Activated T-helper 2 cell treated with anti-CD3 and anti-CD28 coated beads, Interferon-gamma antibody, Interleukin-2, Interleukin-4, amounts not matched to agents 10 μg/mL and 5 μg/mL and 100 μg/mL, durations not matched to agents 14 hours and 24 hours and 36 hours (primary cell): ENCODE measurements around the gene KIF5C. TPM values are rescaled to one million over a fixed set of nuclear protein-coding genes. Genes with fewer than 3 reads are reported as not detected.

Source experiments
- DNase-seq: peaks from one replicate; pipeline ENCODE4 v3.0.0; 2021; ENCODE audit warnings: low spot score
- H3K27ac Mint-ChIP-seq: one replicate; pipeline ENCODE4 v1.8.0; 2021; ENCODE audit warnings: mixed read lengths
- H3K27me3 Mint-ChIP-seq: one replicate; pipeline ENCODE4 v1.8.0; 2021; ENCODE audit warnings: low read depth, mixed read lengths
- H3K36me3 Mint-ChIP-seq: one replicate; pipeline ENCODE4 v1.8.0; 2021; ENCODE audit warnings: low read depth, mixed read lengths
- H3K4me1 Mint-ChIP-seq: one replicate; pipeline ENCODE4 v1.8.0; 2021; ENCODE audit warnings: low read depth, mixed read lengths
- H3K4me3 Mint-ChIP-seq: one replicate; pipeline ENCODE4 v1.8.0; 2021; ENCODE audit warnings: low read depth, mild to moderate bottlenecking, moderate library complexity, mixed read lengths
- H3K9me3 Mint-ChIP-seq: one replicate; pipeline ENCODE4 v1.8.0; 2021; ENCODE audit warnings: mixed read lengths
- intact Hi-C: fragments of 100-400 bp; cut with micrococcal nuclease; formaldehyde crosslinking; loops from one replicate; pipeline ENCODE4 v1.15.1; 2023
- total RNA-seq: library from RNA; stranded (reverse); gene quantifications from 2 replicates; pipeline ENCODE4 v1.2.3, GENCODE V29; 2022

The KIF5C gene
- total RNA-seq, 1 donor from 2014 or later = 12.9 TPM

GRCh38 chr2:148990968-148991367 lies 115.9 kb downstream of the KIF5C start:
- Mint-ChIP-seq H3K9me3 (no peaks in the 10 kb centered on the region), H3K4me1 (peaks cover 1% of the 10 kb centered on the region), H3K27ac (no peak overlapping the region), H3K36me3 (no peaks in the 10 kb centered on the region), H3K27me3 (no peaks in the 10 kb centered on the region), H3K4me3 (no peak overlapping the region)
- intact Hi-C loops = loop anchor here (1.0 to 10.0 kb wide), 4 partner anchors 346 to 1054 kb away; partner anchors contain the start of gene EPC2
- DNase-seq = no peak

DNA sequence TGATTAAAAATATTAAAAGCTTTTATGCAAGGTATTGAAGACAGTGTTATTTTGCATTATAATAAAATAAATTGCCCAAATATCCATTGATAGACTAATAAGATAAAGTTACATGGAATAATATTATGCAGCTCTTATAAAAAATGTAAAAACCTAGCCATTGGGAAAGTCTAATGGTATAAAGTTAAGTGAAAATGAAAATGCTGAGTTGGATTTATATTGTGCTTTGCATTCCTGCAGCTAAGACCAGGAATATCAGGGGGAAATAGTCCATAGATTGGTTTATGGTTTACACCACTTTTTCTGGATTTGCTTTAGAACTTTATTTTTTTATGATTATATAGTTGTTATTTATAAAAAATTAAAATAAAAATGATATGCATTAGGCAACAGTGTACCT lies 117.4 kb downstream of the KIF5C start:
- intact Hi-C loops = loop anchor here (10.0 kb wide), 3 partner anchors 348 to 778 kb away; partner anchors contain the start of gene EPC2
- Mint-ChIP-seq H3K4me3 (no peak overlapping the region), H3K27ac (no peak overlapping the region), H3K9me3 (no peaks in the 10 kb centered on the region), H3K36me3 (no peaks in the 10 kb centered on the region), H3K27me3 (no peaks in the 10 kb centered on the region), H3K4me1 (peaks cover 1% of the 10 kb centered on the region)
- no peak for DNase-seq

DNA sequence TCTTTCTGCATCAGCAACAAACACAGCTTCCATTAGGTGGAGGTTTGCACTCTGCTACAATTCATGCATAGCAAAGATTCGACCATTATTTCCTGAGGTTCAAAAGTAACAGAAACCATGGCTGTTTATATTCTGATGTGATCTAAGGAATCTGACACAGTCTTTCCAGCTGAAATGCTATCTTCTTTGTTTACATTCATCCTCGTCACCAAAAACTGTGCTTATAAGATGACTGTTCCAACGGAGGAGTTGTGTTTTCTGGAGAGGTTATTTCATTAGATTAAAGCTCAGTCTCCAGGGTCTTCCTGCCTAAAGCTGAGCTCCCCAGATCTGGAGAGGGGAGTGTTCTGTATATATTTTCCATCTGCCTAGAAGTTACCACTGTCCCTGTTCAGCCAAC lies 118.3 kb downstream of the KIF5C start:
- no peak overlapping the region for H3K4me3 Mint-ChIP-seq
- H3K9me3 Mint-ChIP-seq = no peaks in the 10 kb centered on the region
- intact Hi-C loops = loop anchor here (10.0 kb wide), 3 partner anchors 349 to 779 kb away; partner anchors contain the start of gene EPC2
- H3K4me1 Mint-ChIP-seq = peaks cover 1% of the 10 kb centered on the region
- H3K36me3 Mint-ChIP-seq = no peaks in the 10 kb centered on the region
- H3K27ac Mint-ChIP-seq = no peak overlapping the region
- DNase-seq = no peak
- H3K27me3 Mint-ChIP-seq = no peaks in the 10 kb centered on the region

GRCh38 chr2:148994341-148994740 lies 119.3 kb downstream of the KIF5C start:
- H3K27ac Mint-ChIP-seq = no peak overlapping the region
- peaks cover 1% of the 10 kb centered on the region for H3K4me1 Mint-ChIP-seq
- intact Hi-C loops = loop anchor here (10.0 kb wide), 3 partner anchors 350 to 780 kb away; partner anchors contain the start of gene EPC2
- H3K36me3 Mint-ChIP-seq = no peaks in the 10 kb centered on the region
- H3K9me3 Mint-ChIP-seq = no peaks in the 10 kb centered on the region
- H3K27me3 Mint-ChIP-seq = no peaks in the 10 kb centered on the region
- H3K4me3 Mint-ChIP-seq = no peak overlapping the region
- DNase-seq = no peak

- intact Hi-C loops = loop anchor here (10.0 kb wide), 3 partner anchors 352 to 782 kb away; partner anchors contain the start of gene EPC2
- H3K9me3 Mint-ChIP-seq = no peaks in the 10 kb centered on the region
- no peak for DNase-seq
- H3K36me3 Mint-ChIP-seq = peaks cover 3% of the 10 kb centered on the region
- H3K4me1 Mint-ChIP-seq = peaks cover 11% of the 10 kb centered on the region
- H3K4me3 Mint-ChIP-seq = no peak overlapping the region
- H3K27me3 Mint-ChIP-seq = no peaks in the 10 kb centered on the region
- no peak overlapping the region for H3K27ac Mint-ChIP-seq
These were observed 121.8 kb downstream of the KIF5C start for GRCh38 chr2:148996805-148997204.

DNA sequence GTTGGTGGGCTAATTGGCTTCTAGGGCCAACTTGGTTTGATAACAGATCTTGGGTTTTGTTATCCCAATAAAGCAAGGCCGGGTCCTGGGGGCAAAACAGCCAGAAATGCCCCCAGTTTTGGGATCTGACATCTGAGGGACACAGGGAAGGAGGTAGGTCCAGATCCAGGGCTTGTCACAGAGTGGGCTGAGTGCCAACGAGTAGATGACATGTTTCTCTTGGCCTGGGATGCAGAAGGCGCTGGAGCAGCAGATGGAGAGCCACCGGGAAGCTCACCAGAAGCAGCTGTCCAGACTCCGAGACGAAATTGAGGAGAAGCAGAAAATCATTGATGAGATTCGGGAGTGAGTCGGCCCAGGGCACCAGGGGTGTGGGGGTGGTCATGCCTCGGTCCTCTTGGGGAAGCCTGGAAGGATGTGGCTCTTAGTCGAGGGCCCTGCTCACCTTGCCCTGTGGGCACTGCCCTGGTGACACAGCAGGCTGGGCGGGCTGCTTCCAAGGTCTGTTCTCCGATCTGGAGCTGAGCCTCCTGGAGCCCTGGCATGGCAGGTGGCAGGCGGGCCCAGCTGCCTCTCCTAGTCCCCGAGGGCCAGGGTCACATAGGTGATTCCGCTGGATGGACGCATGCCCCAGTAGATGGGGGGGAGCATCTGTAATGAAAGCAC lies 123.3 kb downstream of the KIF5C start:
- H3K9me3 Mint-ChIP-seq = no peaks in the 10 kb centered on the region
- no peak overlapping the region for H3K27ac Mint-ChIP-seq
- intact Hi-C loops = loop anchor here (10.0 kb wide), 3 partner anchors 353 to 783 kb away; partner anchors contain the start of gene EPC2
- H3K4me3 Mint-ChIP-seq = no peak overlapping the region
- peaks cover 11% of the 10 kb centered on the region for H3K4me1 Mint-ChIP-seq
- no peak for DNase-seq
- no peaks in the 10 kb centered on the region for H3K27me3 Mint-ChIP-seq
- peaks cover 9% of the 10 kb centered on the region for H3K36me3 Mint-ChIP-seq

- intact Hi-C loops = loop anchor here (10.0 kb wide), 3 partner anchors 354 to 784 kb away; partner anchors contain the start of gene EPC2
These were observed 123.8 kb downstream of the KIF5C start for GRCh38 chr2:148998831-148999200.

DNA sequence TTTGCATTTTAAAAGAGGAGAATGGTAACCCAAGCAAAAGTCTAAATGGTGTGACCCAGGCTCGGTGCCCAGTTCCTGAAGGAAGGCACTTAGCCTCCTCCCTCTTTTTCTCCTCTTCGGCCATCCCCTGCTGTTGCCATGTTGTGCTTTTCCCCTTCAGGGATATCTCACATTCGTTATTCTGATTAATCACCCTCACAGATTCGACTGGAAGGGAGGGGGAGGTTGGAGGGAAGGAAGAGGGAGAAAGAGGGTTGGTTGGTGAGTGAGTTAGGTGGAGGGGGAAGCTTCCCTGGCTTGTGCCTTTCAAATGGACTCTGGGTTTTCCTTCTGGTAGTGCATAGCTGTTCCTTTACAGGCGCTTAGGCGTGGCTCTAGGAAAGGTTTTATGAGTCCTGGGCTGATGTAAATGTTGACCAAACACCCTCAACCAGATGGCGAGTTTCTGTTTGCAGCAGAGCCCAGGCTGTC lies 124.5 kb downstream of the KIF5C start:
- Mint-ChIP-seq H3K27ac (no peak overlapping the region), H3K36me3 (peaks cover 9% of the 10 kb centered on the region), H3K4me3 (no peak overlapping the region), H3K4me1 (peaks cover 11% of the 10 kb centered on the region), H3K9me3 (no peaks in the 10 kb centered on the region), H3K27me3 (no peaks in the 10 kb centered on the region)
- intact Hi-C loops = loop anchor here (10.0 kb wide), 3 partner anchors 355 to 785 kb away; partner anchors contain the start of gene EPC2
- DNase-seq = no peak

More at GRCh38 chr2:148998831-148999200, 123.8 kb downstream of the KIF5C start:
- peaks cover 9% of the 10 kb centered on the region for H3K36me3 Mint-ChIP-seq
- H3K27me3 Mint-ChIP-seq = no peaks in the 10 kb centered on the region
- peaks cover 11% of the 10 kb centered on the region for H3K4me1 Mint-ChIP-seq
- H3K4me3 Mint-ChIP-seq = no peak overlapping the region
- H3K9me3 Mint-ChIP-seq = no peaks in the 10 kb centered on the region
- DNase-seq = no peak
- H3K27ac Mint-ChIP-seq = no peak overlapping the region

DNA sequence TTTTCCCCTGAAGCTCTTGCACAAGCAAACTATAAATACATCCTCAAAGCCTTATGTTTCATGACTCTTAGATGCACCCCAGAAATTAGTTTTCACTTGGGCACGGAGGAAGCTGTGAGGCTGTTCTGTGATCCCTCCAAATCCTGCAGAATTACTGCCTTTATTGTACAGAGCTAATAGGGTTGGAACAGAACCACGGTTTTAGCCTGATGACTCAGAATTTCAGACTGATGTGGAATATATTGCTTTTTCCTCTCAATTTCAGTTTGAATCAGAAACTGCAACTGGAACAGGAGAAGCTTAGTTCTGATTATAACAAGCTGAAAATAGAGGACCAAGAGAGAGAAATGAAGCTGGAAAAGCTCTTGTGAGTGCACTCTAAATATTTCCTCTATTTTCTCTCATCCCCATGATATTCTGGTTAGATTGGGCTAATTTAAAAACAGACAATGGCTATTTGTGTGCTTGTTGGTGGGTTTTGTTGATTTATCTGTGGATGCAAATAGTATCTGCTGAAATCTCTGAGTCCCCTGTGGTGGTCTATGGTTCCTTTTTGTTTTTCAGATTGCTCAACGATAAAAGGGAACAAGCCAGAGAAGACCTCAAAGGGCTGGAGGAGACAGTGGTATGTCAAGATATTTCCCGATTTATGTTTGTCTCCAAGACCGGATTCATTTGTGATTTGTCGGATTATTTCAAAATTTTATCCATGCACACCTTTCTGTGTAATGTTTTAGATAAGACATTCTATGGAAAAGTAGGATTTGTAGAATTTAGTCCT lies 125.3 kb downstream of the KIF5C start:
- Mint-ChIP-seq H3K27ac (no peak overlapping the region), H3K4me3 (no peak overlapping the region), H3K4me1 (peaks cover 11% of the 10 kb centered on the region), H3K9me3 (no peaks in the 10 kb centered on the region), H3K27me3 (no peaks in the 10 kb centered on the region), H3K36me3 (peaks cover 9% of the 10 kb centered on the region)
- no peak for DNase-seq
- intact Hi-C loops = loop anchor here (5.0 kb wide), 1 partner anchor 123 kb away; the partner anchor contains the start of gene KIF5C

DNA sequence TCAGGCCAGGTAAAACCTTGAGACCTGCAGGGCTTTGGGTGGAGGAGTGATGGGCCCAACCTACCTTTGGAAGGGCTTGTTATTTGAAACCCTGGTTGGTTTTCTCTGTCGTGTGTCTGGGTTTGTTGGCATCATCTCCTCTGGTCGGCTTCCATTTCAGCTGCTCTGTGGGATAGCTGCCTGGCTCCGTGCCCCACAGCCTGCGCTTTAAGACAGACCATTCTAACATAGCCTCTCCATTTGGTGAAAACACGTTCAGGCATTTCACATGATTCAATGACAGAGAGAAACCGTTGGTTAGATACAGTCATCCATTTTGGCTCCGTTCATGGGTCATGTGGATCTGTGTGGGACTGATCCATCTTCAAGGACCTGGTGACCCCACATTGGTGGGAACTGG lies 126.5 kb downstream of the KIF5C start:
- Mint-ChIP-seq H3K4me1 (peaks cover 11% of the 10 kb centered on the region), H3K9me3 (no peaks in the 10 kb centered on the region), H3K36me3 (peaks cover 9% of the 10 kb centered on the region), H3K4me3 (no peak overlapping the region), H3K27me3 (no peaks in the 10 kb centered on the region), H3K27ac (no peak overlapping the region)
- intact Hi-C loops = loop anchor here (5.0 kb wide), 1 partner anchor 124 kb away; the partner anchor contains the start of gene KIF5C
- no peak for DNase-seq

GRCh38 chr2:149002378-149002890 lies 127.4 kb downstream of the KIF5C start:
- peaks cover 11% of the 10 kb centered on the region for H3K4me1 Mint-ChIP-seq
- no peak for DNase-seq
- no peak overlapping the region for H3K27ac Mint-ChIP-seq
- no peaks in the 10 kb centered on the region for H3K9me3 Mint-ChIP-seq
- H3K4me3 Mint-ChIP-seq = no peak overlapping the region
- no peaks in the 10 kb centered on the region for H3K27me3 Mint-ChIP-seq
- H3K36me3 Mint-ChIP-seq = peaks cover 9% of the 10 kb centered on the region
- intact Hi-C loops = loop anchor here (5.0 kb wide), 1 partner anchor 125 kb away; the partner anchor contains the start of gene KIF5C

GRCh38 chr2:149002891-149003740 lies 128.1 kb downstream of the KIF5C start:
- intact Hi-C loops = loop anchor here (5.0 kb wide), 1 partner anchor 126 kb away; the partner anchor contains the start of gene KIF5C
- Mint-ChIP-seq H3K4me1 (peaks cover 11% of the 10 kb centered on the region), H3K27me3 (no peaks in the 10 kb centered on the region), H3K4me3 (no peak overlapping the region), H3K9me3 (no peaks in the 10 kb centered on the region), H3K27ac (no peak overlapping the region), H3K36me3 (peaks cover 9% of the 10 kb centered on the region)
- DNase-seq = no peak
